NCI-H1105 (cell line): ENCODE results near the gene CFAP299.
A peak's percentile ranks its signal among the peaks of the same experiment; 100 is the strongest.

ENCODE experiments used
- DNase-seq: peaks from one replicate; lab custom pipeline; 2025; lab: John Stamatoyannopoulos, UW

Gene CFAP299

DNA sequence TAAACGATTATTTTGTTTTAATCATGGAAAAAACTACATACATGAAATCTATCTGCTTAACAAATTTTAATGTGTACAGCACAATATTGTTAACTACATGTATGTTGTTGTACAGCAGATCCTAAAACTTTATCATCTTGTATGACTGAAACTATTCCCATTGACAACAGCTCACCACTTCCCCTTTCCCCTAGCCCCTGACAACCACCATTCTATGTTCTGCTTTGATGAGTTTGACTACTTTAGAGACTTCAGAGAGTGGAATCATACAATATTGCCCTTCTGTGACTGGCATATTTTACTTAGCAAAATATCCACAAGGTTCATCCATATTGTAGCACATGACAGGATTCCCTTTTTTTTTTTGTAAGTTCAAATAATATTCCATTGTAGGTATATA is 185.9 kb downstream of the CFAP299 start:
- DNase-seq: no peak

- DNase-seq: no peak
Observed at GRCh38 chr4:80526697-80527096, 191.2 kb downstream of the CFAP299 start.

DNA sequence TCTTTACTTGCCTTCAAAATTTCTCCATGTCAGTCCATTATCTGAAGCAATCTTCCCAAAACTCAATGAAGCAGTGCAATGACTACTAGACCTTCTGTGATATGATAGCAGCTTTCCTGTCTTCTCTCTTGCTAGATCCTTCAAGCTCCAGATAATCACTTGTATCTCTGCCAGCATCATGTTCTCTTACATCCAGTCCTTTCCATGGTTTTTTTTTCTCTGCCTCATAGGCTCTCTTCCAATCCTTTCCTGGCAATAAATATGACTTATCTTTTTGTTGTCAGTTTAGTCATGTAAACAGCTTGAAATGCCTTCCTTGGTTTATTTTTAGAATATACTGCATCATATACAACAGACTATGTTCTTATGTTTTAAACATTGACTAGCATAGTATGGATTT is 193.5 kb downstream of the CFAP299 start:
- DNase-seq: no peak

DNA sequence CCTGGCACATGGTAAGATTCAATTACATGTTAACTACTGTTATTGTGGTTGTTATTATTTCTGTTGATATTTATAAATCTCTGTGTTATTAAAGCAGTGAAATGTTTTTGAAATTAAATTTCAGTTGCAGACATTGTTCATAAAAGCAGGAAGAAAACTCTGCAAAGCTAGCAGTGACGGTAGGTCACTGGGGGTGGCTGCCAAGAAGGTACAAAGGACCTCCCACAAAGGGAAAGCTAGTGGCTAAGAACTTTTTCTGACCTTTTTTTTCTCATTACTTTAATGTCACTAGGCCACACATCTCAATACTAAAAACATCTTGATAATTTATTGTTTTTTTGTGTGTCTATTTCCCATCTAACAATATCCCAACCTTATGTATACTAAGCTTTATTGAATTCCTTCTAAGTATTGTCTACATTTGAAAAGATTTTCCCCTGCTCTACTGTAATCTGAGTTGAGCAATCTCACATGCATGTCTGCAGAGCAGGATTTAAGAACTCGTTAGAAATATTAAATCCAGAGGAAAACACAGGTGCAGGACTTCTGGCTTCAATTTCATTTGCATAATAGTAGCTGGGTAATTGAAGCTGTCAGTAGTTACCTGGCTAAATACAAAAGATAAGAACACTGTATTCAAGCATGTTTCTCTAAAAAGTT is 197.3 kb downstream of the CFAP299 start:
- no peak for DNase-seq

DNA sequence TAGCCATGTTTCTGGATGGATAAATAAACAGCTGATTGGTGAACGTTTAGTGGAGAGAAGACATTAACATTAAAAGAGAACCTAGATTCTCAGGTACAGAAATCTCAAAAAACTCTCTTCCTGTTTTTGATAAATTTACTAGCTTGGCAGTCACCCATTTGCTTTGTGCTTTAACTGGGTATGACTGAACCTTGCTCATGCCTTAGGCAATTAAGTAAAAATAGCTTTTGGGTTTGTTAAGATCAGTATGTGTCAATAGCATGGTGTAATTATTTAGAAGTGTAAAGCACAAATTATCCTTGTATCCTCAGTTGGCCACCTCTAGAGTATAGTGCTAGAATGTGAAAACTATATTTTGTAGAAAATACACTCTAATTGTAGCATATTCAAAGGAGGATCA is 200.0 kb downstream of the CFAP299 start:
- no peak for DNase-seq

GRCh38 chr4:80538276-80538926 is 202.9 kb downstream of the CFAP299 start:
- no peak for DNase-seq

DNA sequence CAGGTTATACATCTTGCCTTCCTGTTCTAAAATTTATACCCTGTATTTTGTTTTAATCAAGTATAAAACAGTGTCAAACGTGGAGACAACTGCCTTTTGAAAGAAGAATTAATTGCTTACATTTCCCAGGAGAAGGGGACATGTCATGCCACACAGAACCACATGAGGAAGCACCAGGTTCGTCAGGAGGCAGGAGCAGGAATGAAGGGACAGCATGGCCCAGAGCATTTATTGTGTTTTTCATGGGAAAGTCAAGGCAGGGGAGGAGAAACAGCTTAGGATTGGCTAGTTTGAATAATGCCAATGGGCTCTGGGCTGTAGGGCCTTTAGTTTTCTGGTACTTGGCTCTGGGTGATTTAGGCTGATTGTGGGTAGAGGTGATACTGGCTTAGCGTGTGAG is 203.7 kb downstream of the CFAP299 start:
- DNase-seq: no peak

GRCh38 chr4:80540349-80540748 is 204.8 kb downstream of the CFAP299 start:
- no peak for DNase-seq

DNA sequence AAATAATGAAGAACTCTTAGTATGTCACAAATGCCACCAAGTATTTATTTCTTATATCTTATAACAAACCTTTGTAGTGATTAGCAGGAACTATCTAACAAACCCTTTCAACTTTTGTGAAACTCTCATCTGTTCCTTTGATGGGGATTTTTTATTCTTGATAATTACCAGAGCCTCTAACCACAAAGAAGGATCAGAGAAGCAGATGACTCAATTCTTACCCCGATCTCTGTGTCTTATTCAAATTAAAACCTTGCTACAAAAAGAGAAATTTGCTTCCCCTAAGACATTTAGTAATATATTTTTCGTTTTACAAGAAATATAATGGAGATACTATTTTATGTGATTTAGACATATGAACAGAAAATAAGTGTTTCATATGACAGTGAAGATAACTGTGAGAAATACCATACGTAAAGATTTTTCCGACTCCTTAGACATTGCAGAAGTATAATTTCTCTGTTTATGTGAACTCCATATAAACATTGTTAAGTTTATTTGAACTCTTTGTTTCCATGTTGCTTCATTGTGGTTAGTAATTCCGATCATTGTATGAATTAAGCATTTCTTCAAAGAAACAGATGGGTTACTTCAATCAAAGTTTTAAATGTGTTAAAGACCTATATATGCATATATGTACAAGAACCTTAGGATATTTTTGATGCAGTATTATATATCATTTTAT is 205.4 kb downstream of the CFAP299 start:
- no peak for DNase-seq

DNA sequence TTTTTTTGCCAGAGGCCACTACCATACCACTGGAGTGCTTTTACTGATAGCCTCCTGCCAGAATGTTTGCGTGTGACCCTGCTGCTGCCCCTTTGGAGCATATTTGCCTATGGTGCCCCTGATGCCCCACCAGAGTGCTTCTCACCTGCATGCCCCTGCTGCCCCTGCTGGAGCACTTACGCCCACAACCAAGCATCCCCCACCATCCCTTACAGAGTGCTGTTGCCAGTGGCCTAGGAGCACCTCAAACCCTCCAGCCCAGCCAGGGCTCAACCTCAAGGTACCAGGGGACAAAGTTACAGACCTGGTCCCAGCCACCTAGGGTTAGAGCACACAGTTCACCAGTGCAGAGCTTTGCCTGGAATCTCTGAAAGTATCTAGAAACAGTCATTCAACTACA is 207.2 kb downstream of the CFAP299 start:
- DNase-seq: no peak

DNA sequence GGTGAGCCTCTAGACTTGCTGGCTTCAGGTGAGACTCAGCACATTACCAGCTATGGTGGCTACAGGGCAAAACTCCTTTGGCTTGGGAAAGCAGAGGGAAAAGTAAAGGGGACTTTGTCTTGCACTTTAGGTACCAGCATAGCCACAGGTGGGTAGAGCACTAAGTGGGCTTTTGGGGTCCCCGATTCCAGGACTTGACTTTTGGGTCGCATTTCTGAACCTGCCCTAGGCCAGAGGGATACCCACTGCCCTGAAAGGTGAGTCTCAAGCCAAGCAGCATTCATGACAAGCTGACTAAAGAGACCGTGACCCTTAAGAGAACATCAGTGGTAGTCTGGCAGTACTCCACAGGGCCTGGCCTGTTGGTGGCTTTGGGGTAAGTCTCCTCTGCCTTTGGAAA is 224.8 kb downstream of the CFAP299 start:
- DNase-seq: no peak

DNA sequence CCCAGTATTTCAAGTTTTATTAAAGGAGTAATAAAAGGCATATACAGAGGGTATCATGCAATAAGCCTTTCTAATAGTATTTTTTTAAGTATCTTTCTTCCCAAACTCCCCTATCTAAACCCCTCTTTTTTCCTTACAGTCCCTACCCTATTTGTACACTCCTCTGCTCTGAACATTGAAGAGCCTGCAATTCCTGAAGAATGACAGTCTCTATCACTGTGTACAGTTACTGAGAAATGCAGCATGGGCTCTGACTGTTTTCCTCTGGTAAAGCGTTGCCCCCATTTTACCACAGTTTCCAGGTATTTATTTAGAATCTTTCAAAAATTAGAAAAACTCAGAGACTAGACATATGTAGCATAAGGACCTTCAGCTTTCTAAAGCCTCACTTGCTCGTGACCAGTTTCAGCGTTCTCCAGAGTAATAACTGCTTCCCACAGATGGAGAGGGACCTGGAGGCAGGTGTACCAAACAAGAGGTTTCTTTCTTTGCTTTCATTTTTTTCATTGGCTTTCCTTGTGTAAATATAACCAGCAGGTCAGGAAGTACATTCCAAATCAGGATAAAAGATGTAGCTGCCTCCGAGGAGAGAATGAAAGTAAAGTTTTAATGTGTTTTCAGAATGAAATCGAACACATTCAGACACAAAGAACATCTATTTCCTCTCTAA is 230.8 kb downstream of the CFAP299 start:
- peak; percentile 28 for DNase-seq

DNA sequence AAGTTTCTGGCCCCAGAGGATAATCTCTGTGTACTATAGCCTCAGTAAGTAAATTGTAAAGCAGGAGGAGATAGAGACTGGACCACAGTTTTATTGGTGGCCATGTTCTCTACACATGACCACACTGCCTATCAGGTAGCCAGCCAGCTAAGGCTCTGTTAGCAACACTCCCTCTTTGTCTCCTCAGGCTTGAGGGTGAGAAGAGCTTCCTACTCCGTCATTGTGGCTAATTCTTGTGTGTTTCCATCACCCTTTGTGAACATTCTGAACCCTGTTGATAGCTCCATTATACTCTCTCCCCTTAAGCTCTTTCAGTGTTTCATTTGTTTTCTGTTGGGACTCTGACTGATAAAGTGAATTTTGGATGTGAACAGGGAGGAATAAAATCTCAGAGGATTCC is 233.4 kb downstream of the CFAP299 start:
- no peak for DNase-seq

GRCh38 chr4:80576796-80577195 is 241.3 kb downstream of the CFAP299 start:
- DNase-seq: no peak

DNA sequence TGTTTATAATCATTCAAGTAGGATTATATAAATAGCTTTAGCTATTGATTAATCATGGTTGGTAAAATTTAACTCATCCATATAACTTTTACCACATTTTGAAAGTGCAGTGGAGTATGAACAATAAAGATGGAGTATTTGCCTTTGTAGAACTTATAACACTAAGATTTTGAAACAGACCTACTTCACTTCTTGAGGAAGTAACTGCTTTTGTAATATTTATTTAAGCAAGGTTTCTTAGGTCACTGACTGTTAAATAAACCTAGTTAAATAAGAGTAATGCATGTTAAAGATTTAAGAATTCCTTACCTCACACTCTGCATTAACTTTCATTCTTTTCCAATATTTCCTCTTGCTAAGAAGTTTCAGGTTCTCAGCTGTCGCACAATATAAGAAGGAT is 242.5 kb downstream of the CFAP299 start:
- DNase-seq: no peak

- no peak for DNase-seq
Observed at GRCh38 chr4:80585542-80585941, 250.0 kb downstream of the CFAP299 start.

DNA sequence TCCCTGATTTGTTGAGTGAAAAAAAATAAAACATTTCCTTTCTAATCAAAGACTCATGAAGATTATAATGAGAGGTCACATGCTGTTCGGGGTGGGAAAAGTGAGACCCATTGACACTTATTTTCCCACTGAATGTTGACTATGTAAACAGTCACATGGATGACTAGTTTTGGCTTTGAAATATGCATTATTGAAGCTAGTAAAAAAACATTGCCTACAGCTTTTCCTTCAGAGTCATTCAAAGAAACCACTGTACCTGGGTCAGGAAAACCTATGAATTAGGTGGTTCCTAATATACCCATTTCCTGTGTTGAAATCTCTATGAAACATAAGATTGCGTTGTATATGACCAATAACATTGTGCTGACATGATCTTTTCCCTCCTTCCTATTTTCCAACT is 251.2 kb downstream of the CFAP299 start:
- no peak for DNase-seq

GRCh38 chr4:80587871-80588385 is 252.4 kb downstream of the CFAP299 start:
- DNase-seq: peak; percentile 30

- no peak for DNase-seq
Observed at GRCh38 chr4:80592950-80593349, 257.4 kb downstream of the CFAP299 start.

- no peak for DNase-seq
Observed at GRCh38 chr4:80594701-80595100, 259.2 kb downstream of the CFAP299 start.

GRCh38 chr4:80608281-80608980 is 272.9 kb downstream of the CFAP299 start:
- no peak for DNase-seq

DNA sequence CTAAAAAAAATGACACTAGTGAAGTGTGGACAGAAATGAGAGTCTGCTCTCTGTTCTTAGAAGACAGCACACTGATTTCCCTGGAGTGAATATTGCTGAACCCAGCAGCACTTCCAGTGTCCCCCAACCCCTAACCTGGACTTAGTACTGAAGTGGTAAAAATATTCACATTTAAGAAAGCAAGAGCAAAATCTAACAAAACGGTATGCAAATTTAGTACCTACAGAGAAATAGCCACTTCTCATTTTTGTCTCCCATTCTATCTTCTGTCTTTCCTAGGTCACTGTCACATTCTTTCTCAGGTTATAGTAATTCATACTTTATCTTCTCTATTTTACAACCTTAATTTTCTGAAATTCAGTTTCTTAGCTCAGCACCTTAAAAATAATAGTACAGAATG is 274.7 kb downstream of the CFAP299 start:
- DNase-seq: no peak
